NCI-H1105 (cell line): ENCODE measurements around the gene MINDY4.

Experiments used
- DNase-seq: peaks from one replicate; lab custom pipeline; 2025; lab: John Stamatoyannopoulos, UW

The MINDY4 gene

GRCh38 chr7:30916767-30917166 lies 145.6 kb downstream of the MINDY4 start:
- no peak for DNase-seq

GRCh38 chr7:30917216-30917893 lies 146.1 kb downstream of the MINDY4 start:
- DNase-seq: no peak

DNA sequence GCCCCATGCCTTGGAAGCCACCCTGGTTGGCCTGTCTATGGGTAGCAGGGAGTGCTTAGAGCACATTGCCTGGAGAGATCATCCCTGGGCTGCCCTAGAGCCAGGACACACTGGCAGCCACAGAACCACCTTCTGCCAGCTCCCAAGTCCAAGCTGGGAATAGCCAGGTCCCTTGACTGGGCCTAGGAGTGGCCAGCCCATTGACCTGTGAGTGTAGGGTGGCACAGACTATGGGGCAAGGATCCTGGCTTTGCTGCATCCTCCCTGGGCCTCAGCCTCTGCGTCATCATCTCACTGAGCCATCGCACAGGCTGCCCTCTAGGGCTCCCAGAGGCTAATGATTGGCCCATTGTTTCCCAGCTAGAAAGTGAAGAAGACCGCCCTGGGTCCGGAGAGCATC lies 147.5 kb downstream of the MINDY4 start:
- DNase-seq: no peak

GRCh38 chr7:30920021-30920583 lies 148.9 kb downstream of the MINDY4 start:
- DNase-seq: no peak

- DNase-seq: no peak
Measured at GRCh38 chr7:30920584-30921539, 149.6 kb downstream of the MINDY4 start.

GRCh38 chr7:30921540-30922401 lies 150.6 kb downstream of the MINDY4 start:
- no peak for DNase-seq

- no peak for DNase-seq
Measured at GRCh38 chr7:30922596-30922995, 151.4 kb downstream of the MINDY4 start.

DNA sequence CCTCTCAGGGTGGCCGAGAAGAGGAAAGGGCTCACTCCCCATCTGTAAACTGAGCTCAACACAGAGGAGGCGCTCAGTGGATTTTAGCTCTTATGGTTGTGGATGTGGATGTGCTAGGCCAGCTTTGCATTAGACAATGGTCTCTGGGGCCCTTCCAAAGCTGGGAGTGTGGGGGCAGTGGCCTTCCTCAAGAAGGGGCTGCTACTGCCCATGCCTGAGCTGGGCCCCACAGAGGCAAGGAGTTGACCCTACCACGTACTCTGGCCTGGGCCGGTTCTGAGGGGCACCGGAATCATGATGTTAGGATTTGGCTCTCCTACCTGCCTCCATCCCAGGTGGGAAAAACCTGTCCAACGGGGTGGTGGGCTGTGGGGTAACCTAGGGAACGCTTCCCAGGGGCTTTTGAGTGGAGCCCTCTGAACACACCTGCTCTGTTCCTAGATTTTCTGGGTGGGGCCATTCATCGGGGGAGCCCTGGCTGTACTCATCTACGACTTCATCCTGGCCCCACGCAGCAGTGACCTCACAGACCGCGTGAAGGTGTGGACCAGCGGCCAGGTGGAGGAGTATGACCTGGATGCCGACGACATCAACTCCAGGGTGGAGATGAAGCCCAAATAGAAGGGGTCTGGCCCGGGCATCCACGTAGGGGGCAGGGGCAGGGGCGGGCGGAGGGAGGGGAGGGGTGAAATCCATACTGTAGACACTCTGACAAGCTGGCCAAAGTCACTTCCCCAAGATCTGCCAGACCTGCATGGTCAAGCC lies 152.0 kb downstream of the MINDY4 start:
- DNase-seq: no peak

DNA sequence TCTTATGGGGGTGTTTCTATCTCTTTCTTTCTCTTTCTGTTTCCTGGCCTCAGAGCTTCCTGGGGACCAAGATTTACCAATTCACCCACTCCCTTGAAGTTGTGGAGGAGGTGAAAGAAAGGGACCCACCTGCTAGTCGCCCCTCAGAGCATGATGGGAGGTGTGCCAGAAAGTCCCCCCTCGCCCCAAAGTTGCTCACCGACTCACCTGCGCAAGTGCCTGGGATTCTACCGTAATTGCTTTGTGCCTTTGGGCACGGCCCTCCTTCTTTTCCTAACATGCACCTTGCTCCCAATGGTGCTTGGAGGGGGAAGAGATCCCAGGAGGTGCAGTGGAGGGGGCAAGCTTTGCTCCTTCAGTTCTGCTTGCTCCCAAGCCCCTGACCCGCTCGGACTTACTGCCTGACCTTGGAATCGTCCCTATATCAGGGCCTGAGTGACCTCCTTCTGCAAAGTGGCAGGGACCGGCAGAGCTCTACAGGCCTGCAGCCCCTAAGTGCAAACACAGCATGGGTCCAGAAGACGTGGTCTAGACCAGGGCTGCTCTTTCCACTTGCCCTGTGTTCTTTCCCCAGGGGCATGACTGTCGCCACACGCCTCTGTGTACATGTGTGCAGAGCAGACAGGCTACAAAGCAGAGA lies 152.7 kb downstream of the MINDY4 start:
- no peak for DNase-seq

DNA sequence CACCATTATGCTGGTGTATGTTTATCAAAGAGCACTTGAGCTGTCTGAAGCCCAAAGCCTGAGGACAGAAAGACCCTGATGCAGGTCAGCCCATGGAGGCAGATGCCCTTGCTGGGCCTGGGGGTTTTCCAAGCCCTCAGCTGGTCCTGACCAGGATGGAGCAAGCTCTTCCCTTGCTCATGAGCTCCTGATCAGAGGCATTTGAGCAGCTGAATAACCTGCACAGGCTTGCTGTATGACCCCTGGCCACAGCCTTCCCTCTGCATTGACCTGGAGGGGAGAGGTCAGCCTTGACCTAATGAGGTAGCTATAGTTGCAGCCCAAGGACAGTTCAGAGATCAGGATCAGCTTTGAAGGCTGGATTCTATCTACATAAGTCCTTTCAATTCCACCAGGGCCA lies 153.4 kb downstream of the MINDY4 start:
- DNase-seq: no peak

DNA sequence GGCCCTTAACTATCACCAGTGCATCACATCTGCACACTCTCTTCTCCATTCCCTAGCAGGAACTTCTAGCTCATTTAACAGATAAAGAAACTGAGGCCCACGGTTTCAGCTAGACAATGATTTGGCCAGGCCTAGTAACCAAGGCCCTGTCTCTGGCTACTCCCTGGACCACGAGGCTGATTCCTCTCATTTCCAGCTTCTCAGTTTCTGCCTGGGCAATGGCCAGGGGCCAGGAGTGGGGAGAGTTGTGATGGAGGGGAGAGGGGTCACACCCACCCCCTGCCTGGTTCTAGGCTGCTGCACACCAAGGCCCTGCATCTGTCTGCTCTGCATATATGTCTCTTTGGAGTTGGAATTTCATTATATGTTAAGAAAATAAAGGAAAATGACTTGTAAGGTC lies 153.9 kb downstream of the MINDY4 start:
- no peak for DNase-seq

- DNase-seq: no peak
Measured at GRCh38 chr7:30925913-30926312, 154.7 kb downstream of the MINDY4 start.

GRCh38 chr7:30926313-30926712 lies 155.1 kb downstream of the MINDY4 start:
- DNase-seq: no peak

GRCh38 chr7:30927040-30927439 lies 155.8 kb downstream of the MINDY4 start:
- no peak for DNase-seq

DNA sequence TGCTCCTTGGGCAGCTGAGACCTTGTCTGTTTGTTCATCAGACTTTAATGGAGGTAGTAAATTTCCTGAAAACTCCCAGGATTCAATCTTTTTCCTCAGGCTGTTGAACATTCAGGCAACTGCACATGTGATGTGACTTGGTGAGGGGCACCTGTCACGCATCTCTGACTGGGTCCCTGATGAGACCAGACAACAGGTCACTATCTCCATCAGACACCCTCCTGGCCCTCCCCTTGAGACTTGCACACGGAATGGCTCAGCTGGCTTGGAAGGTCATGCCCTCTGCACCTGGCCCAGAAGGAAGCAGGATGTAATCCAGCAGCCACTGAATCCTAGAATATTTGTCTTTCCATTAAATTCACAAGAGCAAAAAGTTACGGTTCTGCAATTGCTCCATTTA lies 156.3 kb downstream of the MINDY4 start:
- no peak for DNase-seq

DNA sequence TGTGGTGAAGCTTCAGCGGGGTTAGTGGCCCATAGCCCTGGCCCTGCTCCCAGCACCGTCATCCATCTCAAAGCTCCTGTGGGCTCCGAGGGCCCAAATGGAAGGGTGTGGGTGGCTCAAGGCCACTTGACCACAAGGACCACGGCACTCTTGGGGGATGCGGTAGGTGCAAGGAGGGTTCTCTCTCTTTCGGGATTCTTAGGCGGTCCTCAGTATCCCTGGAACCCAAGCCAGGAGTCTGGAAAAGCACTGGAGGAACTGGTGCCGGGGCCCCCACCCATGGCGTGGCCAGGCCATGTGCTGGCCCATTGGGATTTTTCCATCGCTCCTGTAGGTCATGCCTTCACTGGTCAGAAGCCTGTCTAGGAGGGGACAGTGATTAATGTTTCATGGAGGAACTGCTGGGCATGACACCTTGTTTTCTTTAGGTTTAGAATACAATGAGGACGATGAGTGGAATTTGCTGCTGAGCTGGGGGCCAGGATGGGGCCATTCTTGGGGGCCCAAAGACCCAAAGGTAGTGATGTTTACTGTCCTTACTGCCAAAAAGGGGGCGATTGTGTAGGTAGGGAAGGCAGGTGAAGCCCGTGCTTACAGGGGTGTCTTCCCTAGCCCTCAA lies 157.1 kb downstream of the MINDY4 start:
- no peak for DNase-seq

DNA sequence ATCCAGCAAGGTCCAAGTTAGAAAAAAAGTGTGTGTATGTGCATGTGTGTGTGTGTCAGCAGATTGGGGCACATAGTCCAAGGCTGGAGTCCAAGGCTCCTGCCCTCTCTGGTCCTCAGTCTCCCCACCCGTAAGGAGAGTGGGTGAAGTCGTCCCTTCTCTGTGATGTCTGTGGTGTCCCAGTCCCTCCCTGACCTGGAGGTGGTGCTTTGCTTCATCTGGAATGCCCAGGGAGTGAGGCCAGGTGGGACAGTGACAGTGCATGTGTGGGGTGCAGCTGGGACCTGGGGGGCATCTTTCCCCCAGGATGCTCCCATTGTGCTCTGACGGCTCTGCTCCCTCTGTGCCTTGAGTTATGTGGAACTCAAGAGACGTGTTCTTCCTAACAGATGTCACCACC lies 158.5 kb downstream of the MINDY4 start:
- DNase-seq: no peak

DNA sequence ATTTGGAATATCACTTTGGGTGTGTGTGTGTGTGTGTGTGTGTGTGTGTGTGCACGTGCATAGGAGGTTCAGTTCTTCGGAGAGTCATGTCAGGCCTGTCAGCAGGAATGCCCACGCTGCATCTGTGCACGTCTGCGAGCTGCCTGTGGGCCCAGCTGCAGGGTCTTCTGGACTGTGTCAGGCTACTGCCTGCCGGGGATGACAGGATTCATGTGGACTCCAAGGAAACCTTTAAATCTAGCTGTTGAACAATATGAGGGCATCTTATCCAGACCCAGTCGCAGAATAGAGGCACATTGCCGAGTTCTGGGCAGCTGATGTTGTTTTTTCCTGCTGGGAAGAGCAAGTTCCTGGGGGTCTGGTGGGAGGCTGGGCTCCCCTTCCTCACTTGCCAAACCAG lies 159.4 kb downstream of the MINDY4 start:
- no peak for DNase-seq

DNA sequence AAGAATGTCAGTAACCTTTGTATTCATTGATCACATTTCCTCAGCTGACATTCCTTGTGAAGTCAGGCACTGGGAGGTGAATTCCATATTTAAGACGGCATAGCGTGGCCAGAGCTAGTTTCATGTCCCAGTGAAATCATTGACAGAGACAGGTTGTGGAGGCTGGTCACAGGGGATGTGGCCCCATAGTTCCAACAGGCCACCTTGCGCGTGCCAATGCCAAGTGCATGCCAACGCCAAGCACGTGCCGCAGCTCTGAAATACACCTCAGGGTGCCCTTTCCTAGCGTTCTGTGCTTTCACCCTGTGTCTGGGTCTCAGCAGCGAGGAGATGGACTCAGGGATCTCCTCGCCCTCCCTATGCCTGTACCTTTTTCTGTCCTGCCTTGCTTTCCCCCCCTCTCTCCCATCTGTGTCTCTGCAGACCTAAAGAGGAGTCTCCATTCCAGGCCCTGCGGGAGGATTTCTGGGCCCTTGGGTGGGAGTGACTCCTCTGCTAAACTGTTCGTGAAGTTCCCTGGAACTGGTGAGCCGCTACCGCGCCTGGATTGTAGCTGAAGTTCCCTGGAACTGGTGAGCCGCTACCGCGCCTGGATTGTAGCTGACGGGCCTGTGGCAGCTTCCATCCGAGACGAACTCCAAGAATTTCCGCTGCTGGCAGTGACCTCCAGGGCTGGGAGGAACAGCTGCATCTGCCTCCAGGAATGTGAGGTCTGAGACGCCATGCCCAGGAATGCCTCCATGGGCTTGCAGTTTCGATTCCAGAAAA lies 160.1 kb downstream of the MINDY4 start:
- DNase-seq: no peak
